Osteocyte (in vitro differentiated cells): ENCODE measurements around the gene SMARCD2. TPM values are rescaled to one million over a fixed set of nuclear protein-coding genes. Genes with fewer than 3 reads are reported as not detected.
A peak's percentile ranks its signal among the peaks of the same experiment; 100 is the strongest.

ENCODE experiments used
- DNase-seq: peaks from one replicate; pipeline ENCODE4 v3.0.0; 2021; ENCODE audit warnings: mixed read lengths; ENCODE audit not compliant: unreplicated experiment; ENCODE audit errors: extremely low spot score
- H3K27ac Mint-ChIP-seq: one replicate; pipeline ENCODE4 v1.8.0; 2021; ENCODE audit warnings: mild to moderate bottlenecking, mixed read lengths; ENCODE audit not compliant: unreplicated experiment
- H3K27me3 Mint-ChIP-seq: one replicate; pipeline ENCODE4 v1.8.0; 2021; ENCODE audit warnings: mixed read lengths; ENCODE audit not compliant: unreplicated experiment
- H3K36me3 Mint-ChIP-seq: one replicate; pipeline ENCODE4 v1.8.0; 2021; ENCODE audit warnings: mixed read lengths; ENCODE audit not compliant: unreplicated experiment
- H3K4me1 Mint-ChIP-seq: one replicate; pipeline ENCODE4 v1.8.0; 2021; ENCODE audit warnings: mixed read lengths; ENCODE audit not compliant: unreplicated experiment
- H3K4me3 Mint-ChIP-seq: one replicate; pipeline ENCODE4 v1.8.0; 2021; ENCODE audit warnings: mild to moderate bottlenecking, moderate library complexity, mixed read lengths; ENCODE audit not compliant: unreplicated experiment
- H3K9me3 Mint-ChIP-seq: one replicate; pipeline ENCODE4 v1.8.0; 2021; ENCODE audit warnings: mixed read lengths; ENCODE audit not compliant: unreplicated experiment
- total RNA-seq: library from RNA; stranded (reverse); gene quantifications from 2 replicates; pipeline ENCODE4 v1.2.1, GENCODE V29; 2021
- TF ChIP-seq, protein P1 (sequence below): fragments of 200-600 bp; sonication (generic); IDR thresholded peaks from 2 replicates; pipeline ENCODE4 v1.5.0; 2021; ENCODE audit warnings: antibody characterized with exemption, mild to moderate bottlenecking, moderate library complexity

Gene SMARCD2
- total RNA-seq, 1 donor from 2014 or later, result 42.6 TPM

DNA sequence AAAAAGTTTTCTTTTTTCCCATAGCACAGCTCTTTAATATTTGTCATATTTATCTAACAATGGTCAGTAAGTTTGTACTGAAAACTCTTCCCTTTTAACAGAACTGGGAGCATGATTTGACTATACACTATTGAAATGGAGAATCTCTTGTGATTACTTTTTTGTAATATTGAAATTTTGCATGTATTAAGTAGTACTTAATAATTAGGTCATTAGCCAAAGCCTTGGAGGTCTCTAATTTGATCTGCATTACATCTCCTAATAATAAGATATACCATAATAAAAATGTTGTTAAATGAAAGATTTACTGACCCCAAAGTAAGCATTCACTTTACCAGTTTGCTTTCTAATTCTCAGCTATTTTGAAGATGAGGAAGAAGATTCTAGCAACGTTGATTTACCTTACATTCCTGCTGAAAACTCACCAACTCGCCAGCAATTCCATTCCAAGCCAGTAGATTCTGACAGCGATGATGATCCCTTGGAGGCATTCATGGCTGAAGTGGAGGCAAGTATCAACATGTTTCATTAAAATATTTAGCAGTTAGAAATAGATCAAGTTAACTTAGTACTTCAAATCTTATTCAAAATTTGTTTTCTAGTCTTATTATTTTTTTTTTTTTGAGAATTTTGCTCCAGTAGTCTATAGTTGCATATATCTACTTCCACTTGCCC lies 50.3 kb downstream of the SMARCD2 start:
- Mint-ChIP-seq H3K4me3 (no peak overlapping the region), H3K27me3 (no peaks in the 10 kb centered on the region), H3K4me1 (no peaks in the 10 kb centered on the region), H3K36me3 (peaks cover 41% of the 10 kb centered on the region), H3K27ac (no peak overlapping the region), H3K9me3 (no peaks in the 10 kb centered on the region)
- TF ChIP-seq, protein P1, sequence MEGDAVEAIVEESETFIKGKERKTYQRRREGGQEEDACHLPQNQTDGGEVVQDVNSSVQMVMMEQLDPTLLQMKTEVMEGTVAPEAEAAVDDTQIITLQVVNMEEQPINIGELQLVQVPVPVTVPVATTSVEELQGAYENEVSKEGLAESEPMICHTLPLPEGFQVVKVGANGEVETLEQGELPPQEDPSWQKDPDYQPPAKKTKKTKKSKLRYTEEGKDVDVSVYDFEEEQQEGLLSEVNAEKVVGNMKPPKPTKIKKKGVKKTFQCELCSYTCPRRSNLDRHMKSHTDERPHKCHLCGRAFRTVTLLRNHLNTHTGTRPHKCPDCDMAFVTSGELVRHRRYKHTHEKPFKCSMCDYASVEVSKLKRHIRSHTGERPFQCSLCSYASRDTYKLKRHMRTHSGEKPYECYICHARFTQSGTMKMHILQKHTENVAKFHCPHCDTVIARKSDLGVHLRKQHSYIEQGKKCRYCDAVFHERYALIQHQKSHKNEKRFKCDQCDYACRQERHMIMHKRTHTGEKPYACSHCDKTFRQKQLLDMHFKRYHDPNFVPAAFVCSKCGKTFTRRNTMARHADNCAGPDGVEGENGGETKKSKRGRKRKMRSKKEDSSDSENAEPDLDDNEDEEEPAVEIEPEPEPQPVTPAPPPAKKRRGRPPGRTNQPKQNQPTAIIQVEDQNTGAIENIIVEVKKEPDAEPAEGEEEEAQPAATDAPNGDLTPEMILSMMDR, result no peak
- DNase-seq, result no peak

DNA sequence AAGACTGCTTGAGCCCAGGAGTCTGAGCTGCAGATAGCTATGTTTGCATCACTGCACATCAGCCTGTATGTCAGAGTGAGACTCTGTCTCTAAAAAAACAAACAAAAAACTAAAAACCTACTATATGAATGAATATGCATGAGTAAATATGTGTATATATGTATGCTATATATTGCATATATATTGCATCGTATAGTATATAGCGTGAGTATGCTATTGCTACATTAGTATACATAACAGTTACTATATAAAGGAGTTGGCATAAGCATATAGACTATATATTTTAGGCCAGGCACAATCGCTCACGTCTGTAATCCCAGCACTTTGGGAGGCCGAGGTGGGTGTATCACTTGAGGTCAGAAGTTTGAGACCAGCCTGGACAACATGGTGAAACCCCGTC lies 52.4 kb downstream of the SMARCD2 start:
- Mint-ChIP-seq H3K4me1 (peaks cover 7% of the 10 kb centered on the region), H3K27ac (peak overlapping the region; percentile 34), H3K27me3 (no peaks in the 10 kb centered on the region), H3K4me3 (no peak overlapping the region), H3K36me3 (peaks cover 35% of the 10 kb centered on the region), H3K9me3 (no peaks in the 10 kb centered on the region)
- no peak for DNase-seq
- TF ChIP-seq, protein P1, result no peak

- no peak for DNase-seq
- Mint-ChIP-seq H3K27me3 (no peaks in the 10 kb centered on the region), H3K27ac (no peak overlapping the region), H3K9me3 (no peaks in the 10 kb centered on the region), H3K36me3 (peaks cover 18% of the 10 kb centered on the region), H3K4me1 (peaks cover 7% of the 10 kb centered on the region), H3K4me3 (no peak overlapping the region)
- TF ChIP-seq, protein P1, result no peak
Observed at GRCh38 chr17:63786971-63787711, 55.3 kb downstream of the SMARCD2 start.

- DNase-seq, result no peak
- H3K36me3 Mint-ChIP-seq, result peaks cover 18% of the 10 kb centered on the region
- no peaks in the 10 kb centered on the region for H3K9me3 Mint-ChIP-seq
- TF ChIP-seq, protein P1, result no peak
- peaks cover 7% of the 10 kb centered on the region for H3K4me1 Mint-ChIP-seq
- H3K4me3 Mint-ChIP-seq, result no peak overlapping the region
- no peaks in the 10 kb centered on the region for H3K27me3 Mint-ChIP-seq
- H3K27ac Mint-ChIP-seq, result no peak overlapping the region
Observed at GRCh38 chr17:63786117-63786516, 56.4 kb downstream of the SMARCD2 start.

DNA sequence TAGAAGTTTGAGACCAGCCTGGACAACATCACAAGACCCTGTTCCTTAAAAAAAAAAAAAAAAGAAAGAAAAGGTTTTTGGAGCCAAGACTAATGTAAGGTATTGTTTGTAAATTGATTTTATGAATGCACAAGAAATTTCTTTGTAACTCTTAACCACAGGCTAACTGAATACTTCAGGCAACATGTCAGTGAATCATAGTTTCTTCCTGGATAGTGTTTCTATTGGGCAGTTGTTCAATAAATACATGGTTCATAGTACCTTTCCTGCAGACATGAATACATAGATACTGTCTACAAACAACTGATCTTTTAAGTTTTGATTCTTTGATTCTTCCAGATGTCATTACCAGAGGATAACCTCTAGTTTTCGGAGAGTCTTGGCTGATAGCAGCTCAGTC lies 56.9 kb downstream of the SMARCD2 start:
- H3K27me3 Mint-ChIP-seq, result no peaks in the 10 kb centered on the region
- H3K4me3 Mint-ChIP-seq, result no peak overlapping the region
- TF ChIP-seq, protein P1, result no peak
- peaks cover 18% of the 10 kb centered on the region for H3K36me3 Mint-ChIP-seq
- H3K9me3 Mint-ChIP-seq, result no peaks in the 10 kb centered on the region
- H3K4me1 Mint-ChIP-seq, result peaks cover 12% of the 10 kb centered on the region
- no peak for DNase-seq
- H3K27ac Mint-ChIP-seq, result no peak overlapping the region
